Liver (tissue), 9 donors: Measurements from ENCODE around the gene PTGES. TPM values are rescaled to one million over a fixed set of nuclear protein-coding genes. Genes with fewer than 3 reads are reported as not detected.

Experiments used
- DNase-seq: peaks from one replicate; pipeline ENCODE4 v3.0.0-alpha.2; 2017; ENCODE audit warnings: low spot score
- H3K27ac ChIP-seq, 2 donors: one replicate each; pipeline ENCODE4 v1.7.0; 2013; ENCODE audit warnings: inconsistent platforms in 2 of 2, low read length in 2 of 2, control low read depth in 1 of 2, low read depth in 1 of 2, mild to moderate bottlenecking in 1 of 2
- H3K27me3 ChIP-seq, 4 donors: one replicate each; pipeline versions ENCODE4 v1.6.1 to v1.7.0; 2013; ENCODE audit warnings: low read length in 3 of 4, inconsistent platforms in 1 of 4, mild to moderate bottlenecking in 1 of 4, moderate library complexity in 1 of 4; ENCODE audit not compliant: control insufficient read depth in 4 of 4, insufficient read depth in 4 of 4
- H3K36me3 ChIP-seq, 4 donors: one replicate each; pipeline versions ENCODE4 v1.6.1 to v1.7.0; 2013; ENCODE audit warnings: low read length in 3 of 4, mild to moderate bottlenecking in 3 of 4, low read depth in 1 of 4, moderate library complexity in 1 of 4; ENCODE audit not compliant: control insufficient read depth in 4 of 4, insufficient read depth in 3 of 4
- H3K4me1 ChIP-seq, 4 donors: one replicate each; pipeline versions ENCODE4 v1.6.1 to v1.7.0; 2013; ENCODE audit warnings: low read length in 3 of 4, mild to moderate bottlenecking in 3 of 4, moderate library complexity in 1 of 4; ENCODE audit not compliant: control insufficient read depth in 4 of 4, insufficient read depth in 4 of 4
- H3K4me3 ChIP-seq, 3 donors: one replicate each; pipeline versions ENCODE4 v1.6.1 to v1.7.0; 2013; ENCODE audit warnings: low read length in 3 of 3, control low read depth in 1 of 3, low read depth in 1 of 3, mild to moderate bottlenecking in 1 of 3
- H3K9ac ChIP-seq, 2 donors: one replicate each; pipeline ENCODE4 v1.7.0; 2013; ENCODE audit warnings: low read length in 2 of 2, mild to moderate bottlenecking in 2 of 2, moderate library complexity in 2 of 2, control low read depth in 1 of 2, low read depth in 1 of 2
- H3K9me3 ChIP-seq, 4 donors: one replicate each; pipeline versions ENCODE4 v1.6.1 to v1.7.0; 2013; ENCODE audit warnings: low read length in 3 of 4; ENCODE audit not compliant: control insufficient read depth in 4 of 4
- ATF3 ChIP-seq: IDR thresholded peaks from 2 replicates; pipeline ENCODE4 v1.6.1; 2016; ENCODE audit warnings: antibody characterized with exemption
- EGR1 ChIP-seq, 2 donors: IDR thresholded peaks; 2 replicates each; pipeline ENCODE4 v1.6.1; 2016 to 2018; ENCODE audit warnings: antibody characterized with exemption in 2 of 2, low read depth in 2 of 2
- FOXA1 ChIP-seq: IDR thresholded peaks from 2 replicates; pipeline ENCODE4 v1.6.1; 2016; ENCODE audit warnings: antibody characterized with exemption
- FOXA2 ChIP-seq: IDR thresholded peaks from 2 replicates; pipeline ENCODE4 v1.6.1; 2016; ENCODE audit warnings: antibody characterized with exemption
- GABPA ChIP-seq, 2 donors: IDR thresholded peaks in 1 of 2; conservative IDR thresholded peaks in 1 of 2; 2 replicates each; pipeline ENCODE4 v1.6.1; 2016; ENCODE audit warnings: antibody characterized with exemption in 2 of 2, mild to moderate bottlenecking in 1 of 2, moderate library complexity in 1 of 2
- HNF4A ChIP-seq, 2 donors: conservative IDR thresholded peaks; 2 replicates each; pipeline ENCODE4 v1.6.1; 2016; ENCODE audit warnings: antibody characterized with exemption in 2 of 2, mild to moderate bottlenecking in 2 of 2
- HNF4G ChIP-seq: IDR thresholded peaks from 2 replicates; pipeline ENCODE4 v1.6.1; 2016; ENCODE audit warnings: antibody characterized with exemption
- JUND ChIP-seq, 2 donors: IDR thresholded peaks; 2 replicates each; pipeline ENCODE4 v1.6.1; 2016; ENCODE audit warnings: antibody characterized with exemption in 2 of 2
- MAX ChIP-seq: IDR thresholded peaks from 2 replicates; pipeline ENCODE4 v1.6.1; 2016; ENCODE audit warnings: antibody characterized with exemption
- RAD21 ChIP-seq, 2 donors: IDR thresholded peaks; 2 replicates each; pipeline ENCODE4 v1.6.1; 2016; ENCODE audit warnings: antibody characterized with exemption in 2 of 2, mild to moderate bottlenecking in 2 of 2
- RXRA ChIP-seq, 2 donors: IDR thresholded peaks; 2 replicates each; pipeline ENCODE4 v1.6.1; 2017 to 2018; ENCODE audit warnings: antibody characterized with exemption in 2 of 2, mild to moderate bottlenecking in 1 of 2
- SP1 ChIP-seq: IDR thresholded peaks from 2 replicates; pipeline ENCODE4 v1.6.1; 2018; ENCODE audit warnings: antibody characterized with exemption, mild to moderate bottlenecking
- TAF1 ChIP-seq: conservative IDR thresholded peaks from 2 replicates; pipeline ENCODE4 v1.6.1; 2016; ENCODE audit warnings: antibody characterized with exemption, mild to moderate bottlenecking
- YY1 ChIP-seq: IDR thresholded peaks from 2 replicates; pipeline ENCODE4 v1.6.1; 2016; ENCODE audit warnings: antibody characterized with exemption, mild to moderate bottlenecking
- WGBS: extraction: QIAGEN DNeasy Blood & Tissue Kit; methylation state at CpG from one replicate; pipeline ENCODE4 v1.1.7; 2013; 5-methylcytosine and 5-hydroxymethylcytosine counted together
- polyA plus RNA-seq, 2 donors: library from polyadenylated mRNA; stranded (reverse) in 1 of 2; unstranded in 1 of 2; fragments of 200-250 nt in 1 of 2; fragments of >200 nt in 1 of 2; fragmentation: Nextera tagmentation in 1 of 2; extraction: Ambion mirVana in 1 of 2; gene quantifications; one replicate each; pipeline versions ENCODE4 v1.2.1 to v1.2.3, GENCODE V29; 2013 to 2015
- total RNA-seq, 2 donors: library from RNA; depleted of rRNA; stranded (reverse); fragments of >200 nt; gene quantifications; one replicate each; pipeline ENCODE4 v1.2.3, GENCODE V29; 2014
- TF ChIP-seq, protein P1 (sequence below): IDR thresholded peaks from 2 replicates; pipeline ENCODE4 v1.6.1; 2016; ENCODE audit warnings: antibody characterized with exemption, mild to moderate bottlenecking
- TF ChIP-seq, protein P2 (sequence below): fragments of 150-350 bp; IDR thresholded peaks from 2 replicates; pipeline ENCODE4 v1.5.1; 2017; ENCODE audit warnings: improper control_type of control experiment, low read depth, low read length; ENCODE audit not compliant: missing input control
- donor health status: healthy.
- donor health status: healthy.
- donor health status: healthy.
- donor health status: healthy.
- donor health status: healthy.

Gene PTGES
- total and polyA plus RNA-seq, 4 donors, result 0.07 to 0.47 (median 0.17) TPM; not detected in 1

DNA sequence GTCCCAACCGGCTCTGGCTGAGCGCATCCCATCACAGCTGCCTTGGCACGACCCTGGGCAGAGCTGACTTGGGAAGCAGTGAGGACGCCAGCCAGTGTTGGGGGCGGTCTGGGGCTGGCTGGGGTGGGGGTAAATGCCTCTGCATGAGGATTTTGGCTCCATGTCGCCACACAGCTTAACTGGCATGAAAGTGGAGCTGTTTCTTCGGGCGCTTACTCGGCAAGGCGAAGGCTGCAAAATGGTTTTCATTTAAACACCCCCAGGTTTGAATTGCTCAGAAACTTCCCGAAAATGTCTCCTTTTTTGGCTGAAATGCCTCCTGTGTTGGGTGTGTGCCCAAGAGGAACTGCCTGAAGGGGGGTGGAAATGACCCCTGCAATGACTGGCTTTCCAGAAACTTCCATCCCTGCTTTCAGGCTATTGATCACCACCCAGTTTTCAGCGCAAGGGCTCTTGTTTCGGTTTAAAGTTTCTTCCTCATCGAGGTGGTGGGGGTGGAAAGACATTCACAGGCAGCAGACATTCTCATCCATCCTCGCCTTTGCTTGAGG lies 38.3 kb downstream of the PTGES start (continued):
- TF ChIP-seq SP1, result no peak

DNA sequence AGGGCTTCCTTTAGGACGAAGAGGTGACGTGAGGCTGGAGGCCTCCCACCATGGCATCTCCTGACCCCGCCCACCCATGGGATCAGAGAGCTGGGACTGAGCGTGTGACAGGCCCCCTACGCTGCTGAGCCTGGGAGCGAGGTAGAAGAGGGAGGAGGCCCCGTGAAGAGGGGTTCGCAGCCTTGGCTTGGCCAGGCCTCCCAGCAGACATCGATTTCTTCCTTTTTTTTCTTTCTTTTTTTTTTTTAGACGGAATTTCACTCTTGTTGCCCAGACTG lies 39.5 kb downstream of the PTGES start:
- Histone ChIP-seq H3K4me3 (no peak overlapping the region), H3K4me1 (no peaks in the 10 kb centered on the region), H3K9ac (no peak overlapping the region), H3K27me3 (peaks cover 0 to 3% (median 1%) of the 10 kb centered on the region in 4 donors), H3K36me3 (no peaks in the 10 kb centered on the region), H3K9me3 (no peaks in the 10 kb centered on the region), H3K27ac (no peak overlapping the region)
- no peak for DNase-seq
- WGBS, result 86% methylated on average over 10 of the region's 10 CpGs
- TF ChIP-seq JUND (IDR thresholded peaks at IDR 0.05) (no peak), FOXA1 (no peak), MAX (no peak), RAD21 (IDR thresholded peaks at IDR 0.05) (no peak), YY1 (no peak), EGR1 (IDR thresholded peaks at IDR 0.05; ENCODE audit: low read depth in 2 of 2) (no peak), FOXA2 (no peak), GABPA (IDR thresholded peaks at IDR 0.05 in 1 of 2, conservative IDR thresholded peaks at IDR 0.05 in 1 of 2) (no peak), SP1 (no peak), ATF3 (no peak), HNF4G (no peak), RXRA (IDR thresholded peaks at IDR 0.05) (no peak), TAF1 (no peak), HNF4A (conservative IDR thresholded peaks at IDR 0.05) (no peak)
- TF ChIP-seq, protein P1, sequence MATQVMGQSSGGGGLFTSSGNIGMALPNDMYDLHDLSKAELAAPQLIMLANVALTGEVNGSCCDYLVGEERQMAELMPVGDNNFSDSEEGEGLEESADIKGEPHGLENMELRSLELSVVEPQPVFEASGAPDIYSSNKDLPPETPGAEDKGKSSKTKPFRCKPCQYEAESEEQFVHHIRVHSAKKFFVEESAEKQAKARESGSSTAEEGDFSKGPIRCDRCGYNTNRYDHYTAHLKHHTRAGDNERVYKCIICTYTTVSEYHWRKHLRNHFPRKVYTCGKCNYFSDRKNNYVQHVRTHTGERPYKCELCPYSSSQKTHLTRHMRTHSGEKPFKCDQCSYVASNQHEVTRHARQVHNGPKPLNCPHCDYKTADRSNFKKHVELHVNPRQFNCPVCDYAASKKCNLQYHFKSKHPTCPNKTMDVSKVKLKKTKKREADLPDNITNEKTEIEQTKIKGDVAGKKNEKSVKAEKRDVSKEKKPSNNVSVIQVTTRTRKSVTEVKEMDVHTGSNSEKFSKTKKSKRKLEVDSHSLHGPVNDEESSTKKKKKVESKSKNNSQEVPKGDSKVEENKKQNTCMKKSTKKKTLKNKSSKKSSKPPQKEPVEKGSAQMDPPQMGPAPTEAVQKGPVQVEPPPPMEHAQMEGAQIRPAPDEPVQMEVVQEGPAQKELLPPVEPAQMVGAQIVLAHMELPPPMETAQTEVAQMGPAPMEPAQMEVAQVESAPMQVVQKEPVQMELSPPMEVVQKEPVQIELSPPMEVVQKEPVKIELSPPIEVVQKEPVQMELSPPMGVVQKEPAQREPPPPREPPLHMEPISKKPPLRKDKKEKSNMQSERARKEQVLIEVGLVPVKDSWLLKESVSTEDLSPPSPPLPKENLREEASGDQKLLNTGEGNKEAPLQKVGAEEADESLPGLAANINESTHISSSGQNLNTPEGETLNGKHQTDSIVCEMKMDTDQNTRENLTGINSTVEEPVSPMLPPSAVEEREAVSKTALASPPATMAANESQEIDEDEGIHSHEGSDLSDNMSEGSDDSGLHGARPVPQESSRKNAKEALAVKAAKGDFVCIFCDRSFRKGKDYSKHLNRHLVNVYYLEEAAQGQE, result no peak

GRCh38 chr9:129712634-129713401 lies 40.0 kb downstream of the PTGES start:
- Histone ChIP-seq H3K4me1 (no peaks in the 10 kb centered on the region), H3K27me3 (peaks cover 0 to 3% (median 1%) of the 10 kb centered on the region in 4 donors), H3K4me3 (no peak overlapping the region), H3K9me3 (no peaks in the 10 kb centered on the region), H3K36me3 (no peaks in the 10 kb centered on the region), H3K27ac (no peak overlapping the region), H3K9ac (no peak overlapping the region)
- DNase-seq, result no peak
- 62% methylated on average over 26 of the region's 26 CpGs for WGBS
- no peak for TF ChIP-seq JUND (IDR thresholded peaks at IDR 0.05)
- no peak for TF ChIP-seq HNF4A (conservative IDR thresholded peaks at IDR 0.05)
- TF ChIP-seq SP1, result no peak
- TF ChIP-seq EGR1 (IDR thresholded peaks at IDR 0.05; ENCODE audit: low read depth in 2 of 2), result no peak
- no peak for TF ChIP-seq RAD21 (IDR thresholded peaks at IDR 0.05)
- TF ChIP-seq TAF1, result no peak
- no peak for TF ChIP-seq MAX
- TF ChIP-seq YY1, result no peak
- TF ChIP-seq FOXA2, result no peak
- no peak for TF ChIP-seq GABPA (IDR thresholded peaks at IDR 0.05 in 1 of 2, conservative IDR thresholded peaks at IDR 0.05 in 1 of 2)
- no peak for TF ChIP-seq FOXA1
- TF ChIP-seq, protein P1, result no peak
- TF ChIP-seq, protein P2, sequence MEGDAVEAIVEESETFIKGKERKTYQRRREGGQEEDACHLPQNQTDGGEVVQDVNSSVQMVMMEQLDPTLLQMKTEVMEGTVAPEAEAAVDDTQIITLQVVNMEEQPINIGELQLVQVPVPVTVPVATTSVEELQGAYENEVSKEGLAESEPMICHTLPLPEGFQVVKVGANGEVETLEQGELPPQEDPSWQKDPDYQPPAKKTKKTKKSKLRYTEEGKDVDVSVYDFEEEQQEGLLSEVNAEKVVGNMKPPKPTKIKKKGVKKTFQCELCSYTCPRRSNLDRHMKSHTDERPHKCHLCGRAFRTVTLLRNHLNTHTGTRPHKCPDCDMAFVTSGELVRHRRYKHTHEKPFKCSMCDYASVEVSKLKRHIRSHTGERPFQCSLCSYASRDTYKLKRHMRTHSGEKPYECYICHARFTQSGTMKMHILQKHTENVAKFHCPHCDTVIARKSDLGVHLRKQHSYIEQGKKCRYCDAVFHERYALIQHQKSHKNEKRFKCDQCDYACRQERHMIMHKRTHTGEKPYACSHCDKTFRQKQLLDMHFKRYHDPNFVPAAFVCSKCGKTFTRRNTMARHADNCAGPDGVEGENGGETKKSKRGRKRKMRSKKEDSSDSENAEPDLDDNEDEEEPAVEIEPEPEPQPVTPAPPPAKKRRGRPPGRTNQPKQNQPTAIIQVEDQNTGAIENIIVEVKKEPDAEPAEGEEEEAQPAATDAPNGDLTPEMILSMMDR, result no peak
- TF ChIP-seq ATF3, result no peak
- TF ChIP-seq RXRA (IDR thresholded peaks at IDR 0.05), result no peak
